RWPE2 (cell line): ENCODE measurements around the gene PRKCI.

Experiments used
- ATAC-seq: fragments of 200-7000 bp; cut with Tn5 transposase; 3 replicates; pipeline ENCODE4 v1.9.1; 2021; ENCODE audit warnings: low read depth
- DNase-seq: peaks from one replicate; pipeline ENCODE4 v3.0.0-alpha.2; 2020; ENCODE audit warnings: low spot score
- H3K27ac ChIP-seq: fragments of 450-650 bp; 2 replicates; pipeline ENCODE4 v1.5.1; 2017; ENCODE audit warnings: mild to moderate bottlenecking; ENCODE audit not compliant: poor library complexity, severe bottlenecking
- H3K27me3 ChIP-seq: fragments of 250-450 bp; sonication (Bioruptor Pico); 2 replicates; pipeline ENCODE4 v1.5.1; 2021; ENCODE audit warnings: mild to moderate bottlenecking, moderate library complexity; ENCODE audit not compliant: insufficient read depth, poor library complexity, severe bottlenecking
- H3K36me3 ChIP-seq: fragments of 250-450 bp; sonication (Bioruptor Pico); 2 replicates; pipeline ENCODE4 v1.5.1; 2020; ENCODE audit warnings: low read depth, mild to moderate bottlenecking, moderate library complexity
- H3K4me1 ChIP-seq: fragments of 250-450 bp; sonication (Bioruptor Pico); 2 replicates; pipeline ENCODE4 v1.5.1; 2021; ENCODE audit warnings: mild to moderate bottlenecking, moderate library complexity; ENCODE audit not compliant: insufficient read depth, poor library complexity, severe bottlenecking
- H3K4me3 ChIP-seq: fragments of 250-450 bp; sonication (Bioruptor Pico); 2 replicates; pipeline ENCODE4 v1.5.1; 2021; ENCODE audit warnings: mild to moderate bottlenecking, moderate library complexity; ENCODE audit not compliant: severe bottlenecking
- H3K9me3 ChIP-seq: fragments of 250-450 bp; sonication (Bioruptor Pico); 2 replicates; pipeline ENCODE4 v1.5.1; 2021; ENCODE audit warnings: mild to moderate bottlenecking, moderate library complexity; ENCODE audit not compliant: severe bottlenecking
- CTCF ChIP-seq: fragments of 450-650 bp; IDR thresholded peaks from one replicate; pipeline ENCODE4 v1.5.1; 2017; ENCODE audit warnings: mild to moderate bottlenecking, moderate library complexity; ENCODE audit not compliant: poor library complexity, severe bottlenecking

PRKCI gene

DNA sequence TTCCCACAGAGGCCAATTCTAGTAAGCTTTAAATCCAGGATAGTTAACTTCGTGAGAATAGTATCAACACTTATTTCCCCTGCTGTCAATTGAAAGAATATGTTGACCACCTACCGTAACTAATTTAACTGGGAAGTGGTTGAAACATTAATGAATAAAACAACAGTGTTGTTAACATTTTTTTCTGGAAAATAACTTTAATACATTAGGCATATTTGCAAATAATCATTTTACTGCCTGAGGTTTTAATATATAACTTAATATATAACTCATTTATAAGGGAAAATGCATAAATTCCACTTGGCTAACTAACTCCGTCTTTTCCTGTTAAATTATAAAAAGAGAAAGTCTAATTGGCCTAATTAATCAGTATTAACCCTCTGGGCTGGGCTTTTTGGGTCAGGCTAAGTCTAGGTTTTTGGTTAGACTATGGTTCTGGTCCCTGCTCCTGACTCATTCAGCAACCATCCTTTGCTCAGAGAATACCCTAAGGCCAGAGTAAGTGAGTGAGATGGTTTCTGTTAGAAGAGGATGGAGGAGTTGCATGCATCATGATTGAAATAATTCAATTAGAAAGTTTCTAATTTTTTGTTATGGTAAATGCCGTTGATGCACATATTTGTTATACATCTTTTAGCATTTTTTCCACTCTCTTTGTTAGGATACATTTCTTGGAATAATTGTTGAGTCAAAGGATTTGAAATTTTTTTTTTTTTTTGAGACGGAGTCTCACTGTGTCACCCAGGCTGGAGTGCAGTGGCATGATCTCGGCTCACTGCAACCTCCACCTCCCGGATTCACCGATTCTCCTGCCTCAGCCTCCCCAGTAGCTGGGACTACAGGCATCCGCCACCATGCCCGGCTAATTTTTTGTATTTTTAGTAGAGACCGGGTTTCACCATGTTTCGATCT lies 124.5 kb downstream of the PRKCI start:
- Histone ChIP-seq H3K4me1 (peaks cover 6% of the 10 kb centered on the region), H3K4me3 (no peak overlapping the region), H3K27ac (no peak overlapping the region), H3K27me3 (no peaks in the 10 kb centered on the region), H3K36me3 (no peaks in the 10 kb centered on the region), H3K9me3 (no peaks in the 10 kb centered on the region)
- DNase-seq = no peak
- ATAC-seq = peak; percentile 85; the same call in 2 of the 3 replicates
- TF ChIP-seq CTCF = no peak

- no peak overlapping the region for H3K4me3 ChIP-seq
- ATAC-seq = no peak
- H3K9me3 ChIP-seq = no peaks in the 10 kb centered on the region
- no peaks in the 10 kb centered on the region for H3K36me3 ChIP-seq
- DNase-seq = no peak
- H3K4me1 ChIP-seq = peaks cover 4% of the 10 kb centered on the region
- H3K27me3 ChIP-seq = no peaks in the 10 kb centered on the region
- H3K27ac ChIP-seq = no peak overlapping the region
- no peak for TF ChIP-seq CTCF
Observed at GRCh38 chr3:170350515-170351413, 128.5 kb downstream of the PRKCI start.

GRCh38 chr3:170352936-170353335 lies 130.7 kb downstream of the PRKCI start:
- no peak overlapping the region for H3K27ac ChIP-seq
- ATAC-seq = no peak
- no peaks in the 10 kb centered on the region for H3K9me3 ChIP-seq
- no peak overlapping the region for H3K4me3 ChIP-seq
- H3K4me1 ChIP-seq = peaks cover 5% of the 10 kb centered on the region
- DNase-seq = no peak
- H3K36me3 ChIP-seq = no peaks in the 10 kb centered on the region
- no peak for TF ChIP-seq CTCF
- no peaks in the 10 kb centered on the region for H3K27me3 ChIP-seq

GRCh38 chr3:170353485-170353884 lies 131.3 kb downstream of the PRKCI start:
- Histone ChIP-seq H3K27ac (no peak overlapping the region), H3K4me1 (peaks cover 5% of the 10 kb centered on the region), H3K27me3 (no peaks in the 10 kb centered on the region), H3K9me3 (no peaks in the 10 kb centered on the region), H3K36me3 (no peaks in the 10 kb centered on the region), H3K4me3 (no peak overlapping the region)
- DNase-seq (no peak), ATAC-seq (no peak)
- TF ChIP-seq CTCF = no peak
